ENCODE results near the gene DYNLT2. TPM values are rescaled to one million over a fixed set of nuclear protein-coding genes. Genes with fewer than 3 reads are reported as not detected.

DYNLT2 gene
- total RNA-seq, 2 donors from 2014 or later = 1.5 to 2.6 TPM

Other genes with a start within 250 kb of the DYNLT2 start
- 10 to 100 TPM; 19.6 to 59.1 TPM for gene WDR27, start 49.5 kb downstream of the DYNLT2 start, total RNA-seq
- gene C6orf120, start 49.4 kb downstream of the DYNLT2 start, total RNA-seq = 10 to 100 TPM; 18.8 to 20.0 TPM
- gene PHF10, start 27.1 kb downstream of the DYNLT2 start, total RNA-seq = 10 to 100 TPM; 33.0 to 62.0 TPM
- gene ERMARD, start 50 bp upstream of the DYNLT2 start, total RNA-seq = 10 to 100 TPM; 22.4 to 39.8 TPM

All from natural killer cell treated with Interleukin-12 subunit alpha and Interleukin-12 subunit beta and Interleukin-15 and Interleukin-18, amount 100 ng/mL, for 72 hours (primary cell).